ENCODE data around the gene LINGO3.

The LINGO3 gene

GRCh38 chr19:2278459-2279158 is 29.3 kb downstream of the LINGO3 start:
- no peak for DNase-seq

DNA sequence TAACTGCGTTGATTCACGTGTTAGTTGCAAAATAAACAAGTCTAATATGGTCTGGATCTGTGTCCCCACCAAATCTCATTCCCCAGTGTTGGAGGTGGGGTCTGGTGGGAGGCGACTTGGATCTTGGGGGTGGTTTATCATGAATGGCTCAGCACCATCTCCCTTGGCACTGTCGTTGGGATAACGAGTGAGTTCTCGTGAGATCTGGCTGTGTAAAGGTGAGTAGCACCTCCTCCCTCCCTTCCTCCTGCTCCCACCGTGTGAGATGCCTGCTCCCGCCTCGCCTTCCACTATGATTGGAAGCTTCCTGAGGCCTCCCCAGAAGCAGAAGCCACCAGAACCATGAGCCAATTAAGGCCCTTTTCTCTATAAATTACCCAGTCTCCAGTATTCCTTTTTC is 30.8 kb downstream of the LINGO3 start:
- no peak for DNase-seq

GRCh38 chr19:2276429-2276986 is 31.4 kb downstream of the LINGO3 start:
- no peak for DNase-seq

DNA sequence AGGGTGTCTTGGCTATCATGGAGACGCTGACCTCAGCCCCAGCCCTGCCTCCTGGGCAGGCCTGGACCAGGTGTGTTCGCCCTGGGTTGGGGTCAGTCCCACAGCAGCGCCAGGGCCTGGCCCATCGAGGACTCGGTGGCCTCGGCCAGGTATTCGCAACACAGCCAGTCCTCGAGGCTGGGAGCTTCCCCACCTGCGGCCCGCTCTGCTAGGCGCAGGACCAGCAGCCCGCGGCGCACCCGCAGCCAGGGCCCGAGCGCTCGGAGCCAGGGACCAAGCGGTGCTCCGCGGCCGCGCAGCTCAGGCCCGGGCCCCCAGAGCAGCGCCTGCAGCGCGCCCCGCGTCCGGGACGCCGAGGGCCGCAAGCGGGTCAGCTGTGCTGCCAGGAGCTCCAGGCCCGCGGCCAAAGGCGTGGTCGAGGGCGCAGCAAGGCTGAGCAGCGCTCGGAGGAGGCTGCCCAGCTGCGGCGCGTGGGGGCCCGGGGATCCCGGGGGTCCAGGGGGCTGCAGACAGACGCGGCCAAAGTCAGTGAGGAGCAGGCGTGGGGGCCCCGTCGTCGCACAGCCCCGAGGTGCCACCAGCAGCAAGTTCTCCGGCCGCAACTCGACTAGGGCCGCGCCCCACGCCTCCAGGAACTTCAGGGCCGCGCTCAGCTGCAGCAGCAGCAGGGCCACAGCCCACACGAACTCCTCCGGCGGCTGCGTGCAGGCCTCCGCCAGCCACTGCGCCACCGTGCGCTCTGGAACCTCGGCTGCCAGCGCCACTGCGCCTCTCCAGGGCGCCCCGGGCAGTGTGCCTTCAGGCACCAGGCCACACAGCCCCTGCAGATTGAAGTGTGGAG is 32.1 kb downstream of the LINGO3 start:
- DNase-seq: no peak

- DNase-seq: peak; percentile 31
Observed at GRCh38 chr19:2274931-2275535, 32.9 kb downstream of the LINGO3 start.

GRCh38 chr19:2274185-2274711 is 33.7 kb downstream of the LINGO3 start:
- no peak for DNase-seq

DNA sequence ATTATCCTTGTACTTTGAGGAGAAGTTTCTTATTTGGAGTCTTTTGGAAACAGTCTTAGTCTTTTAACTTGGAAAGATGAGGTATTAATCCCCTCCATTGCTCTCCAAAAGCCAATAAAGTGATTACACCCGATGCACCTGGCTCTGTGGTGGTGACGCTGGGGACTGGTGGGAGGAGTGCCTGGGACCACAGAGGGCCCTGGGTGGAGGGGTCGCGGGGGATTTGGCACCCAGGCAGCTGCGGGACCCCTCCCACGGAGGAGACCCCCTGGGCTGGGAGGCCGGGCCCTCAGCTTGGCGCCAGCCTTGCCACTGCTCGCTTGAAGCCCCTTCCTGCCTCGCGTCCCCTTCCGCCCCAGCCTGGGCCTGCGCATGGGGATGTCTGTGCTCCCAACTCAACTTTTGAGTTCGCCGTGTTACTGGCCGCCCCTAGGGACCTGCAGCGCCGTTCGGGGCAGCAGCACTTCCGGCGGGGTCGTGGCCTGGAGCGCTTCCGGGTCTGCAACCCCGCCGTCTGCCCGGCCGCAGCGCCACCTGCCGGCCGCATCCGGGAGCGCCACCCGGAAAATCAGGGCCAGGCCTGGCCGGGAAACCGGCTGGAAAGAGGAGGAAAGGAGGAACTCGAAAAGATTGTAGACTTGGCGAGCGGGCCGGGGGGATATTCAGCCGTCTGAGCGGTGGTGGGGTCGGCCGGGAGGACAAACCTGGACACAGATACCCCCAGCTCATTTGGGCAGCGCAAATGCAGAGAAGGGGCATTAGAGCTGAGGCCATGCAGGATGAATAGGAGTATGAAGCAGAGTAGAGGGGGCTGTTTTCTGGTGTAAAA is 34.4 kb downstream of the LINGO3 start:
- DNase-seq: peak; percentile 72

DNA sequence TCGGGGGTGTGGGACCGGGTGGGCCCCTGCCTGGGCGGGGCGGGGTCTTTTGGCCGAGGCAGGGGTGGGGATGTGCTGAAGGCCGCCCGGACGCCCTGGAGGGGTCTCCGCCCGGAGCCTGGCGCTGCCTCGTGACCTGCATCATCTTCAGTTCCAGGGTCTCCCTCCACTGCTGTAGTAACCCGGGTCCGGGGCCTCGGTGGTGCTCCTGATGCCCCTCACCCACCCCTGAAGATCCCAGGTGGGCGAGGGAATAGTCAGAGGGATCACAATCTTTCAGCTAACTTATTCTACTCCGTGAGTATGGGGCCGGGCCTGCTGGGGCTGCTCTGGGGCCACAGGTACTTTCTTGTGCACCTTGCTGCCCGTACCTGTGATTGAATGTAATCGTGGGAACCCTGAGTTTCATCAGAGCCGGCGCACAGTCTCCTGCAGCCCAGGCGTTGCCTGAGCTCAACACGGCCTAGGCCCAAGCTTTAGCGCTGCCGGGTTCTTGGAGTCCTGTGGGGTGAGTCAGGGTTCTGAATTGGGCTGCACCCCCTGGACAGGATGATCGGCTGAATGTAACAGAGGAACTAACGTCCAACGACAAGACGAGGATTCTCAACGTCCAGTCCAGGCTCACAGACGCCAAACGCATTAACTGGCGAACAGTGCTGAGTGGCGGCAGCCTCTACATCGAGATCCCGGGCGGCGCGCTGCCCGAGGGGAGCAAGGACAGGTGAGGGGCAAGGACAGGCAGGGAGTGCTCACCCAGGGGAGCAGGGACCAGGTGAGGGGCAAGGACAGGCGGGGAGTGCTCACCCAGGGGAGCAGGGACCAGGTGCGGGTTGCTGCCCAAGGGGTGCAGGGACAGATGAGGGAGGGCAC is 36.5 kb downstream of the LINGO3 start:
- no peak for DNase-seq

DNA sequence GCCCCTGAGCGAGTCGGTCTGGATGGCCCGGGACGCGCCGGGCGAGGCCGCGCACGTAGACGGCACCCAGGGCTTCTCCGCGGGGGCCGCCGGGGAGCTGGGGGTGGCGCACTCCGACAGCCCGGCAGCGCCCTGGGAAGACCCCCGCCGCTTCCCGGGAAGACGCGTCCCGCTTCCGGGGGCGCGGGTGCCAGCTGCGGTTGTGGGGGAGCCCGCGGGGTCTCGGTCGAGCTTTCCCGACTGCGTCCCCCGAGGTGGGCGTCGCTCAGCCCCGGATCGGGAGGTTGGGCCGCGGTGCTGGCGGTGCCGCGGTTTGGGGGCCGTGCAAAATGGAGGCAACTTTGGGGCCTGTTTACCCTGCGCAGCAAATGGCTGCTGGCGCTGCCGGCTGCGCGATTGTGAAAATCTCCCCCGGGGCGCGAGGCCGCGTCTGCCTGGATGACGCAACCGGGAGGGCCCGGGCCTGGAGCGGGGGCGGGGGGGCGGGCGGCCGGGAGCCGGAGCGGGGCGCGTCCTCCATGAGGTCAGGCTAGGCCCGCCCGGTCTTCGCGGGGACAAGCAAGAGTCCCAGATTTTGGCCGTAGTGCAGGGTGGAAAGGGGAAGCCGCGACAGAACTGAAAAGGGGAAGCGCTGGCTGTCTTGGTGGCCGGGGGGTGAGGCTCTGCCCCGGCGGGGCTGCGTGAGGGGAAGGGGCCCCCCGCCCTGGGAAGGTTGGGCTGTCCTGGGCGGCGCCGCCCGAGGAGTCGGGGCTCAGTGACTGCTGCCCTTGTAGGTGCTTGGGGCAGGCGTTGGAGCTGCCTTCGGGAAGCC is 37.3 kb downstream of the LINGO3 start:
- DNase-seq: peak; percentile 55

DNA sequence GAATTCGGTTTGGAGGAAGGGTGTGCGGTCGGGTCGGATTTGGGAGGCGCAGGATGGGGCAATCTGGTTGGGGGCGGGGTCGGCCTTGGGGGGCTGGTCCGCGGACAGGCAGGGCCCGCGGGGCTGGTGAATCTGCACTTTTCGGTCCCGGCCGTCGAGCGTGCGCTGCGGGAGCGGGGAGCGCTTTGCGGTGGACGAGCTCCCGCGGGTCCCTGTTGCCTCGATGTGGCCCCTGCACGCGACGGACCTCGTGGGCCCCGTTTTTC is 37.9 kb downstream of the LINGO3 start:
- peak; percentile 41 for DNase-seq

- peak; percentile 98 for DNase-seq
Observed at GRCh38 chr19:2269244-2270156, 38.5 kb downstream of the LINGO3 start.

DNA sequence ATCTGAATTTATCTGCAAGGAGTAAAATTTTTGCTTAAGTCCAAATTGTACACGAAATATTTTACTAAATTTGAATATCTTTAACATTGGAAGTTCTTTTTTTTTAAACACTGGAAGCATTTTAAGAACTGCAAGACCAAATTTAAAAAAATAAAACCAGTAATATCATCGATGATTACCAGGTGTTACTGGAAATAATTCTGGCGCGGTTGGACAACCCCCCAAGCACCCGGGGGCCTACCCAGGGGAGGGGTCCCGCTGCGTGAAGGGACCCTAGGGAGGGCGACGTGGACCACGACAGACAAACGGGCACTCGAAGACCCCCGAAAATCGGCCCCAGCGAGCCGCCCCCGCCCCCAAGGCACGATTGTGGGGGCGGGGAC is 39.1 kb downstream of the LINGO3 start:
- no peak for DNase-seq

GRCh38 chr19:2268480-2268830 is 39.5 kb downstream of the LINGO3 start:
- no peak for DNase-seq

DNA sequence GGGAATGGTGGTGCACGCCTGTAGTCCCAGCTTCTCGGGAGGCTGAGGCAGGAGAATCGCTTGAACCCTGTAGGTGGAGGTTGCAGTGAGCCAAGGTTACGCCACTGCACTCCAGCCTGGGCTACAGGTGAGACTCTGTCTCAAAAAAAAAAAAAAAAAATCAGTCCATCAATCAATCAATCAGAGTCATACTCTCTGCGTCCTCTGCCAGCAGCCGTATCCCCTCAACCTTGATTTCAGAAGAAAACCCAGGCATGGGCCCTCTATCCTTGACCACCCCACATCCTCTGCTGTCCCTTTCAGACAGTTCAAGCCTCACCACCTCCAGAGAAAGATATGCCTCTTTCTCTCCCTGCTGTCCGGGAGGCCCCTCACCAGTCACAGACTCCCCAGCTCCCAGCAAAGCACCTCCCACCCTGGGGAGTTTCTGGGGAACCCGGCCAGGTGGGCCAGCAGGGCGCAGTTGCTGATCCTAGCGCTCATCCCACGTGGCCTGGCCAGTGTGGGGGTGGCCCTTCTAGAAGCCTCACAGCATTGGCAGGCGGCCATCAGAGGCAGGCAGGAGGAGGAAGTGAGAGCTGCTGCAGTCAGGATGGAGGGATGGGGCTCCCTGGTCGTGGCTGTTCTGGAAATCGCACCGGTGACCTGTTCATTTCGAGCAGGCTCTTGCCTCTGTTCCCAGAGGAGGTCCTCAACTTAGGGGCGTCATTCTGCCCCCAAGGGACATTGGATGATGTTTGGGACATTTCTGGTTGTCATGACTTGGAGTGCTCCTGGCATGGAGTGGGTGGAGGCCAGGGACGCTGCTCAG is 41.6 kb downstream of the LINGO3 start:
- peak; percentile 14 for DNase-seq

- DNase-seq: peak; percentile 22
Observed at GRCh38 chr19:2261438-2262172, 46.3 kb downstream of the LINGO3 start.

DNA sequence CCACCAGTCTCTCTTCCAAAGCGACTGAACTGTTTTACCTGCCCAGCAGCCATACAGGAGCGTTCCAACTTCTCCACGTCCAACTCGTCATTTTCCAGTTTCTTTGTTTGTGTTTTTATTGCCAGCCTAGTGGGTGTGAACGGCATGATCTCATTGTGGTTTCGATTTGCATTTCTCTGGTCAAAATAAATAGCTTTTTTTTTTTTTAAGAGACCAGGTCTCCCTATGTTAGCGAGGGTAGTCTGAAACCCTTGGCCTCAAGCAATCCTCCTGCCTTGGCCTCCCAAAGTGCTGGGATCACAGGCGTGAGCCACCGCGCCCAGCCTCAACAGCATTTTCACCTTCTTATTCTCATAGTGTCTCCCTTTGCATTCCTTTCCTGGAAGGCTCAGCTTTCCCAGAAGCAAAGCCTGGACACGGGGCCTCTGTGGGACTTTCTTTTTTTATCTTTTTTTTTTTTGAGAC is 47.6 kb downstream of the LINGO3 start:
- no peak for DNase-seq

DNA sequence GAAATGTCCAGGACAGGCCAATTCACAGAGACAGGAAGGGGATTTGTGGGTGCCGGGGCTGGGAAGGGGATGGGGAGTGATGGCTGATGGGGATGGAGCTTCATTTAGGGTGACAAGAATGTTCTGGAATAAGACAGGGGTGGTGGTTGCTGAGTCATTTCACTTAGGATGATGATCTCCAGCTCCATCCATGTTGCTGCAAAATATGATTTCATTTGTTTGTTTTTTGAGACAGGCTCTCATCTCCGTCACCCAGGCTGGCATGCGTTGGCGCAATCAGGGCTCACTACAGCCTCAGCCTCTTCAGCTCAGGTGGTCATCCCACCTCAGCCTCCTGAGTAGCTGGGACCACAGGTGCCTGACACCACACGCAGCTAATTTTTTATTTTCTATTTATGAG is 48.6 kb downstream of the LINGO3 start:
- DNase-seq: no peak
